ENCODE data around the gene NADK2. TPM values are rescaled to one million over a fixed set of nuclear protein-coding genes. Genes with fewer than 3 reads are reported as not detected.

NADK2 gene
- total RNA-seq, 2 experiments from 2014 or later, result 16.5 to 17.3 TPM

- no peaks in the 10 kb centered on the region for H3K27me3 Mint-ChIP-seq
- ATAC-seq (ENCODE audit: low read depth) (no peak), DNase-seq (no peak)
- H3K4me1 Mint-ChIP-seq, result peaks cover 20% of the 10 kb centered on the region
- no peak overlapping the region for H3K4me3 Mint-ChIP-seq
- peaks cover 52% of the 10 kb centered on the region for H3K36me3 Mint-ChIP-seq
- POLR2A ChIA-PET, result interaction anchor here (2.6 kb wide), 1 partner anchor 9 kb away, joined by 10 read pairs; the partner anchor contains the start of genes LMBRD2 and SKP2
- no peak overlapping the region for H3K27ac Mint-ChIP-seq
- no peaks in the 10 kb centered on the region for H3K9me3 Mint-ChIP-seq
Observed at GRCh38 chr5:36160617-36161016, 81.1 kb downstream of the NADK2 start.

GRCh38 chr5:36158144-36158543, 83.6 kb downstream of the NADK2 start:
- Mint-ChIP-seq H3K27ac (no peak overlapping the region), H3K27me3 (no peaks in the 10 kb centered on the region), H3K36me3 (peaks cover 56% of the 10 kb centered on the region), H3K4me1 (peaks cover 34% of the 10 kb centered on the region), H3K4me3 (no peak overlapping the region), H3K9me3 (no peaks in the 10 kb centered on the region)
- DNase-seq (no peak), ATAC-seq (ENCODE audit: low read depth) (no peak)
- POLR2A ChIA-PET, result no interaction called here

GRCh38 chr5:36156619-36157018, 85.1 kb downstream of the NADK2 start:
- no peak overlapping the region for H3K27ac Mint-ChIP-seq
- no peak for DNase-seq
- H3K36me3 Mint-ChIP-seq, result peaks cover 48% of the 10 kb centered on the region
- no peaks in the 10 kb centered on the region for H3K9me3 Mint-ChIP-seq
- no peak for ATAC-seq (ENCODE audit: low read depth)
- H3K4me1 Mint-ChIP-seq, result peaks cover 40% of the 10 kb centered on the region
- no peak overlapping the region for H3K4me3 Mint-ChIP-seq
- POLR2A ChIA-PET, result no interaction called here
- no peaks in the 10 kb centered on the region for H3K27me3 Mint-ChIP-seq

- Mint-ChIP-seq H3K27me3 (no peaks in the 10 kb centered on the region), H3K27ac (no peak overlapping the region), H3K4me3 (no peak overlapping the region), H3K9me3 (no peaks in the 10 kb centered on the region), H3K36me3 (peaks cover 44% of the 10 kb centered on the region), H3K4me1 (peaks cover 35% of the 10 kb centered on the region)
- DNase-seq (no peak), ATAC-seq (ENCODE audit: low read depth) (no peak)
- POLR2A ChIA-PET, result no interaction called here
Observed at GRCh38 chr5:36156121-36156601, 85.6 kb downstream of the NADK2 start.

- Mint-ChIP-seq H3K9me3 (no peaks in the 10 kb centered on the region), H3K4me1 (peaks cover 41% of the 10 kb centered on the region), H3K27me3 (no peaks in the 10 kb centered on the region), H3K36me3 (peaks cover 46% of the 10 kb centered on the region), H3K4me3 (no peak overlapping the region), H3K27ac (no peak overlapping the region)
- ATAC-seq (ENCODE audit: low read depth) (no peak), DNase-seq (no peak)
- POLR2A ChIA-PET, result no interaction called here
Observed at GRCh38 chr5:36155291-36155690, 86.4 kb downstream of the NADK2 start.

- Mint-ChIP-seq H3K27me3 (no peaks in the 10 kb centered on the region), H3K36me3 (peaks cover 38% of the 10 kb centered on the region), H3K9me3 (no peaks in the 10 kb centered on the region), H3K4me3 (peak overlapping the region; percentile 96), H3K4me1 (peaks cover 47% of the 10 kb centered on the region), H3K27ac (no peak overlapping the region)
- POLR2A ChIA-PET, result interaction anchor here (1.2 kb wide), 1 partner anchor 1239 kb away, joined by 4 read pairs; the partner anchor contains the start of genes BRIX1 and RAD1
- ATAC-seq (ENCODE audit: low read depth) (no peak), DNase-seq (no peak)
Observed at GRCh38 chr5:36153726-36154125, 88.0 kb downstream of the NADK2 start.

GRCh38 chr5:36153298-36153677, 88.4 kb downstream of the NADK2 start:
- ATAC-seq (ENCODE audit: low read depth) (no peak), DNase-seq (no peak)
- H3K36me3 Mint-ChIP-seq, result peaks cover 34% of the 10 kb centered on the region
- no peaks in the 10 kb centered on the region for H3K9me3 Mint-ChIP-seq
- H3K4me3 Mint-ChIP-seq, result peak overlapping the region; percentile 96
- H3K27me3 Mint-ChIP-seq, result no peaks in the 10 kb centered on the region
- H3K27ac Mint-ChIP-seq, result no peak overlapping the region
- POLR2A ChIA-PET, result interaction anchor here (0.7 to 2.9 kb wide), 3 partner anchors 8 to 1238 kb away, joined by 3 to 10 read pairs (median 4); partner anchors contain the start of genes BRIX1 and RAD1
- peaks cover 47% of the 10 kb centered on the region for H3K4me1 Mint-ChIP-seq

- Mint-ChIP-seq H3K27ac (peak overlapping the region; percentile 94), H3K27me3 (no peaks in the 10 kb centered on the region), H3K4me3 (peak overlapping the region; percentile 96), H3K9me3 (no peaks in the 10 kb centered on the region), H3K36me3 (peaks cover 32% of the 10 kb centered on the region), H3K4me1 (peaks cover 49% of the 10 kb centered on the region)
- DNase-seq, result no peak
- POLR2A ChIA-PET, result interaction anchor here (0.7 to 2.9 kb wide), 11 partner anchors 9 to 1314 kb away, joined by 3 to 36 read pairs (median 5); partner anchors contain the start of genes BRIX1, DNAJC21, NADK2 and NIPBL
- ATAC-seq (ENCODE audit: low read depth), result no peak
Observed at GRCh38 chr5:36152324-36153297, 89.1 kb downstream of the NADK2 start.

- Mint-ChIP-seq H3K4me1 (peaks cover 51% of the 10 kb centered on the region), H3K4me3 (peak within 1 kb of the TSS; percentile 96), H3K9me3 (no peaks in the 10 kb centered on the region), H3K36me3 (peaks cover 31% of the 10 kb centered on the region), H3K27ac (peak within 1 kb of the TSS; percentile 94), H3K27me3 (no peaks in the 10 kb centered on the region)
- ATAC-seq (ENCODE audit: low read depth) (peak; percentile 99), DNase-seq (peak; percentile 95)
- POLR2A ChIA-PET, result interaction anchor here (0.9 to 2.9 kb wide), 12 partner anchors 10 to 1313 kb away, joined by 3 to 36 read pairs (median 5); partner anchors contain the start of genes BRIX1, DNAJC21, NADK2 and NIPBL
Observed at GRCh38 chr5:36151434-36152323, 90.0 kb downstream of the NADK2 start, which contains the start of the genes LMBRD2 and SKP2. Gene LMBRD2 (minus strand): TSS chr5:36151887. CDS start chr5:36143349, 8,538 bp downstream. Gene SKP2 (plus strand): TSS chr5:36152111. CDS start chr5:36152263, 152 bp downstream.

- ATAC-seq (ENCODE audit: low read depth) (peak; percentile 20), DNase-seq (peak; percentile 57)
- peaks cover 24% of the 10 kb centered on the region for H3K36me3 Mint-ChIP-seq
- H3K4me1 Mint-ChIP-seq, result peaks cover 46% of the 10 kb centered on the region
- peak overlapping the region; percentile 96 for H3K4me3 Mint-ChIP-seq
- peak overlapping the region; percentile 94 for H3K27ac Mint-ChIP-seq
- H3K9me3 Mint-ChIP-seq, result no peaks in the 10 kb centered on the region
- no peaks in the 10 kb centered on the region for H3K27me3 Mint-ChIP-seq
- POLR2A ChIA-PET, result interaction anchor here (1.0 to 2.9 kb wide), 9 partner anchors 10 to 1235 kb away, joined by 3 to 36 read pairs (median 5); partner anchors contain the start of genes BRIX1, DNAJC21, NADK2 and NIPBL
Observed at GRCh38 chr5:36150676-36151433, 90.9 kb downstream of the NADK2 start.

GRCh38 chr5:36147681-36148080, 94.0 kb downstream of the NADK2 start:
- DNase-seq (no peak), ATAC-seq (ENCODE audit: low read depth) (no peak)
- no peak overlapping the region for H3K4me3 Mint-ChIP-seq
- H3K4me1 Mint-ChIP-seq, result peaks cover 26% of the 10 kb centered on the region
- no peaks in the 10 kb centered on the region for H3K27me3 Mint-ChIP-seq
- peaks cover 13% of the 10 kb centered on the region for H3K36me3 Mint-ChIP-seq
- POLR2A ChIA-PET, result no interaction called here
- H3K9me3 Mint-ChIP-seq, result no peaks in the 10 kb centered on the region
- H3K27ac Mint-ChIP-seq, result no peak overlapping the region

GRCh38 chr5:36146390-36146789, 95.3 kb downstream of the NADK2 start:
- POLR2A ChIA-PET, result no interaction called here
- Mint-ChIP-seq H3K27ac (no peak overlapping the region), H3K27me3 (no peaks in the 10 kb centered on the region), H3K4me3 (no peak overlapping the region), H3K9me3 (no peaks in the 10 kb centered on the region), H3K4me1 (peaks cover 24% of the 10 kb centered on the region), H3K36me3 (peaks cover 12% of the 10 kb centered on the region)
- ATAC-seq (ENCODE audit: low read depth) (no peak), DNase-seq (no peak)

Measured in activated naive CD8-positive, alpha-beta T cell treated with anti-CD3 and anti-CD28 coated beads, Interleukin-2, amount 10 ng/mL, durations not matched to agents 7 days and 5 days (primary cell).